GM21515 (cell line): Measurements from ENCODE around the gene VWF.
"Not testable (repeated sequence)": the region's sequence is repeated elsewhere in the genome, so short reads cannot be mapped to it uniquely, and the experiment has no call there.

Experiments used
- ATAC-seq: cut with Tn5 transposase; IDR thresholded peaks from one replicate; pipeline ENCODE4 v1.9.1; 2021; ENCODE audit not compliant: unreplicated experiment

Gene VWF

DNA sequence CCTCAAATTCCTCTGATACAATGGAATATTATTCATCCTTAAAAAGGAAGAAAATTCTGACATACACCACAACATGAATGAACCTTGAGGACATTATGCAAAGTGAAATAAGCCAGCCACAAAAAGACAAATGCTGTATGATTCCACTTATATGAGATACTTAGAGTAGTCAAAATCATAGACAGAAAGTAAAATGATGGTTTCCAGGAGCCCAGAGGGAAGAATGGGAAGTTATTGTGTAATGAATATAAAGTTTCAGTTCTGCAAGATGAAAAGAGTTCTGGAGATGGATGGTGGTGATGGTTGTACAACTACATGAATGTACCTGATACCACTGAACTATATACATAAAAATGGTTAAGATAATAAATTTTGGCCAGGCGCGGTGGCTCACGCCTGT lies 18.3 kb downstream of the VWF start:
- ATAC-seq, result no peak

DNA sequence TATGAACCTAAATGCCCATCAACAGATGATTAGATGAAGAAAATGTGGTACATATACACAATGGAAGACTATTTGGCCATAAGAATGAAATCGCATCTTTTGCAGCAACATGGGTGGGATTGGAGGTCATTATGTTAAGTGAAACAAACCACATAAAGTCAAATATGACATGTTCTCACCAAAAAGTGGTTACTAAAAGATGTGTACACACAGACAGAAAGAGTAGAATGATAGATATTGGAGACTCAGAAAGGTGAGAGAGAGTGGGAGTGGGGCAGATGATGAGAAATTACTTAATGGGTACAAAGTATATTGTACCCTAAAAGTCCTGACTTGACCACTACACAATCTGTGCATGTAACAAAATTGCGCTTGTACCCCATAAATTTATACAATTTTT lies 19.6 kb downstream of the VWF start:
- no peak for ATAC-seq

DNA sequence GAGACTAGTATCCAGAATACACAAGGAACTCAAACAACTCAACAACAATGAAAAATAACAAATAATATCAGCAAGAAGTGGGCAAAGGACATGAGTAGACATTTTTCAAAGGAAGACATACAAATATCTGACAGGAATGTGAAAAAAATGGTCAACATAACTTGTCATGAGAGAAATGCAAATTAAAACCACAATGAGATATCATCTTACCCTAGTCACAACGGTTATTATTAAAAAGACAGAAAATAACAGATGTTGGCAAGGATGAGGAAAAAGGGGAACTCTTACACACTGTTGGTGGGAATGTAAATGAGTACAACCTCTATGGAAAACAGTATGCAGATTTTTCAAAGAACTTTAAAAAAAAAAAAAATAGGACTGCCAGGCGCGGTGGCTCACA lies 20.4 kb downstream of the VWF start:
- no peak for ATAC-seq

DNA sequence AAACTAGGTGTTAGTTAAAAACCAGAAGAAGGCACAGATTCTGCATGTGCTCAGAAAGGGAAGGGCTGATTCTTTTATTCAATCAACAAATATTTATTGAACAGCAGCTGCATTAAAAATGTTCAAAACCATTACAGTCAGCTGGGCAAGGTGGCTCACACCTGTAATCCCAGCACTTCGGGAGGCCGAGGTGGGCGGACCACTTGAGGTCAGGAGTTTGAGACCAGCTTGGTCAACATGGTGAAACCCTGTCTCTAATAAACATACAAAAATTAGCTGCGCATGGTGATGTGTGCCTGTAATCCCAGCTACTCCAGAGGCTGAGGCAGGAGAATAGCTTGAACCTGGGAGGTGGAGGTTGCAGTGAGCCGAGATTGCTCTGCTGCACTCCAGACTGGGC lies 22.4 kb downstream of the VWF start:
- not testable (repeated sequence) for ATAC-seq

DNA sequence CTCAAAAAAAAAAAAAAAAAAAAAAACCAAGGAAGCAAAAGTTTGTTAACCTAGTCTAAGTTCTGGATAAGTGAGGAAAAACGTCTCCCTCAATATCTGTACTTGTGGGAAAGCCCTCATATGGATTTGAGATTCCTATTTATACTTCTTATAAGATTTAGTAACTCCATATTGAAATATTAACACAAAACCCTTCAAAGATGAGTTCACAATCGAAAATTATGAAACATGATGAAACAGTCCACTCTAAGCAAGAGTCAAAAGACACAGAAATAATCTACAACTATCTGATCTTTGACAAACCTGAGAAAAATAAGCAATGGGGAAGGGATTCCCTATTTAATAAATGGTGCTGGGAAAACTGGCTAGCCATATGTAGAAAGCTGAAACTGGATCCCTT lies 25.2 kb downstream of the VWF start:
- no peak for ATAC-seq

DNA sequence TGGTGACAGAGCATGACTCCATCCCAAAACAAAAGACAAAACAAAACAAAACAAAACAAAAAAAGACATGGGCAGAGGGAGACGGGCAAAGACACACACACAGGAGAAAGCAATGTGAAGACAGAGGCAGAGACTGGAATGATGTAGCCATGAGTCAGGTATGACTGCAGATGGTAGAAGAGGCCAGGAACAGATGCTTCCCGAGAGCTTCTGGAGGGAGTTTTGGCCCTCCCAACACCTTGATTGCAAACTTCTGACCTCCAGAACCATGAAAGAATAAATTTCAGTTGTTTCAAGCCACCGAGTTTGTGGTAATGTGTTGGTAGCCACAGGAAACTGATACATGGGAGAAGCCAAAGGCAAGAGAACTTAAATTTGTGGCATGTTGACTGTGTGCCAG lies 27.1 kb downstream of the VWF start:
- no peak for ATAC-seq

DNA sequence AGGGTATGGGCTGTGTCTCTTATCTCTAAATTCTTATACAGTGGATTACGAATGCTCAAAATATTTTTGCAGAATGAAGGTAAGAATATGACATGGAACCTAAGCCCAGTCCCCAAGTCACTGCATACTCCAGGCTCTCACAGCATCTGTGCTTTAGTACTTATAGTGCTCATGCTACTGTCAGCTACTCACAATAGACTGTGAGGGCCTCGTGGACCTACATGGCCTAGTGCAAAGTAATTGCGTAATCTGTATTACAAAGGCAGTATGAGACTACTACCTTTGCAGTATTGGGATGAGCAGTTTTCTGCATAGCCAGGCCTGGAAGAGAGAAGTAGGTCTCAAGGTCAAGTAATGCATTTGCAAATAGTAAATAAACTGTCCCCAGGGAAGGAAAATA lies 27.9 kb downstream of the VWF start:
- no peak for ATAC-seq

DNA sequence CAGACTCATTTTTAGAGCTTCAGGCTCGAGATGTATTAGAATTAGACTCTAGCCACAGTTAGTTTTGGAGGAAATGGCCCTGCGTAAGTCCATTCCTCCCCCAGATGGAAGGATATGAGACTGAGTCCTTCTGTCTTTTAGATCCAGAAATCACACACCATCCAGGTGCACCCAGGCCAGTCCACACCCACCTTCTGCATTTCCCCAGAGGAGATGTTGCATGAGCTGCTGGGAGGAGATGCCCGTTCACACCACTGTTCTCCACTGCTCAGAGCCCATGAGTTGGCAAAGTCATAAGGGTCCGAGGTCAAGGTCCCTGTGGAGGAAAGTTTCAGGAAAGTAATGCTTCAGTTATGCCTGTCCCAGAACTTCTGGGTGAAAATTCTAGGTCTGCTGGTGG lies 29.2 kb downstream of the VWF start:
- ATAC-seq, result no peak

DNA sequence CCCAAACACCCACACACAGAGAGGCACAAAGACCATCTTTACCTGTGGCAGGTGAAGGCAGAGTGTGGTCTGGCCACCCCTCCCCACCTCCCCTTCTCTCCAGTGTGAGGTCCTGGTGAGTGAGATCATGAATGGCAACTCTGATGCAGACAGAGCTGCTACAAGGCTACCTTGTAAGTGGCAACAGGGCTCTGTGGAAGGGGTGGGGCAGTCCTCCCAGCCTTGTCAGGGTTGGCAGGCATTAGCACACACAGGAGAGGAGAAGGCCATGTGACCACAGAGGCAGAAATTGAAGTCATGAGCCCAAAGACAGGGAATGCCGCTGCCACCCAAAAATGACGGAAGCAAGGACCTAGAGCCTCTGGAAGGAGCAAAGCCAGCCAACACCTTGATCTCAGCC lies 30.7 kb downstream of the VWF start:
- no peak for ATAC-seq

DNA sequence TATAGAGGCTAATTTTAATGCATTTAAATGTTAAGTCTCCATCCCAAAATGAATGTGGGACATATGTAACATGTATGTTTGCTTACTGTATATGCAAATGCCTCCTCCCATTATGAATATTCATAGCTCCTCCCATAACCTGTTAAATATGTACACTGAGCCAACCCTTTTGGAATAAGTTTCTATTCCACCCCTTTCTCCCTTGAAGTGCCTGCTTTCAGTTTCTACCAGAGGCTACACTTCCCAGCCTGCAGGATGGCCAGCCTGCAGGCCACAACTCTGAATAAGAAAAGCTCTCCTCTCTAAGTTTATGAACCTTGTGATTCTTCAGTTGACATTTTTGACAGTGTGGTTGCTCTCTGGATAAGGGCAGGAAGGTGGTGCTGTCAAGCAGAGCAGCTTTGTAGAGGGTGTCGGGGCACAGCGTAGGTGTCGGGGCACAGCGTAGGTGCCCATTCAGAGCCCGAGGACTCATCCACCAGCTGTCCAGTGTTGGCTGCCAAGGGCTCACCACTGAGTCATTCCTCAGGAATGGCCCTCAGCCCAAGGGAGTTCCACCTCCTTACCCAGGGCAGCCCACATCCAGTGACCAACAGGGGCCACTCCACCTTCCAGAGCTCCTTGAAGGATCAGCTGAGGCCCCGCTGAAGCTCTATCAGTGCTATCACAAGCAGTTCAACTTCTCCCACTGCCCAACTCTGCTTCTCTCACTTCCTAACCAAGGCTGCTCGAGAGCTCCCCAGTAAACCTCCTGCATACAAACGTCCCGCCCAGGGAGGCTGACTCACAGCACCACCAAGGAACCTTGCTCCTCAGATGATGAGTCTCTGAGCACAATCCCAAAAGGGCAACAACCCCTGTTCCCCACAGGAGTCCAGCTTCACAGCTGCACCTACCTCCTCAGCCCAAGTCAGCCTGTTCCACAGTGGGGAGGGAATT lies 31.4 kb downstream of the VWF start:
- no peak for ATAC-seq

DNA sequence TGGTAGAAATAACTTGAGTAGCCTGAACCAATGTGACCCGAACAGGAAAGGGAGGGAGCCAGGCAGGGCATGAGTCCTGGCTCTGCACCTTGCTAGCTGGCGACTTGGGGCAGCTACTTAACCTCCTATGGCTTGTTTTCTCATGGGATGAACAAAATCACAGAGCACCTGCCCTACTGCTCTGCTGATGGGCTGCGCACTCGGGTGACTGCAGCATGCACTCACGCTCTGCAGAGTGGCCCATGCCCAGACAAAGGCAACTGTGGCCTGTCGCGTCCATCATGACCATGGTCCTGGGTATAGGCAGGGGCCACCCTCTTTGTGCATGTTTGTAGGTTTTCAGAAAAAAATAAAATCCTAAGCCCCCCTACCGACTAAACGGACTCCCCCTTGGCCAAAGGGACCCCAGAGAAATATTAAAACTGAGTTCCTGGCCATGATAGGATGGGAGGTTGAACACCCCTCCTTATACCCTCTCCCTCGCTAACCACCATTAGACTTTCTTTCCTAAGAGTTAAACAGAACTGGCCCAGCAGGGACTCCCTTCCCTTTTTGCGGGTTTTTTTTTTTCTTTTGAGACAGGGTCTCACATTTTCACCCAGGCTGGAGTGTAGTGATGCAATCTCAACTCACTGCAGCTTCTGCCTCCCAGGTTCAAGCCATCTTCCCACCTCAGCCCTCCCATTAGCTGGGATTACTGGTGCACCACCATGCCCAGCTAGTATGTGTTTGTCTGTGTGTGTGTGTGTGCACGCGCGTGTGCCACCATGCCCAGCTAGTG lies 32.5 kb downstream of the VWF start:
- no peak for ATAC-seq

DNA sequence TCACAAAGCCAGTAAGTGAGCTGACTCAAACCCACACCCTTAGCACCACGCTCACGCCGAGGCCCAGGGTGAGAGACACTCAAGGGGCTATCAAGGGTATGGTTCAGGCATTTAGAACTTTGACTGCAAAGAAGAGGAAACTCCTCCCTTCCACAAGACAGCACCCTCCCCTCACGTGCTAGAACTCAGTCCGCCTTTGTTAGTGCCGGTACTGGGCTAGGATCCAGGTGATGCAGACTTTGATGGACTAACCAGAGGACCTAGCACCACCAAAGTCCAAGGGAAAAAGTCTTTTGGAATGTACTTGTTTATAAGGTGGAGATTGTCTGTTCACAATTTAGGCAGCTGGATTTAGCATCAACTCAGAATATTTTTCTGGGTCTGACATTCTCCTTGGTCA lies 33.7 kb downstream of the VWF start:
- ATAC-seq, result no peak

DNA sequence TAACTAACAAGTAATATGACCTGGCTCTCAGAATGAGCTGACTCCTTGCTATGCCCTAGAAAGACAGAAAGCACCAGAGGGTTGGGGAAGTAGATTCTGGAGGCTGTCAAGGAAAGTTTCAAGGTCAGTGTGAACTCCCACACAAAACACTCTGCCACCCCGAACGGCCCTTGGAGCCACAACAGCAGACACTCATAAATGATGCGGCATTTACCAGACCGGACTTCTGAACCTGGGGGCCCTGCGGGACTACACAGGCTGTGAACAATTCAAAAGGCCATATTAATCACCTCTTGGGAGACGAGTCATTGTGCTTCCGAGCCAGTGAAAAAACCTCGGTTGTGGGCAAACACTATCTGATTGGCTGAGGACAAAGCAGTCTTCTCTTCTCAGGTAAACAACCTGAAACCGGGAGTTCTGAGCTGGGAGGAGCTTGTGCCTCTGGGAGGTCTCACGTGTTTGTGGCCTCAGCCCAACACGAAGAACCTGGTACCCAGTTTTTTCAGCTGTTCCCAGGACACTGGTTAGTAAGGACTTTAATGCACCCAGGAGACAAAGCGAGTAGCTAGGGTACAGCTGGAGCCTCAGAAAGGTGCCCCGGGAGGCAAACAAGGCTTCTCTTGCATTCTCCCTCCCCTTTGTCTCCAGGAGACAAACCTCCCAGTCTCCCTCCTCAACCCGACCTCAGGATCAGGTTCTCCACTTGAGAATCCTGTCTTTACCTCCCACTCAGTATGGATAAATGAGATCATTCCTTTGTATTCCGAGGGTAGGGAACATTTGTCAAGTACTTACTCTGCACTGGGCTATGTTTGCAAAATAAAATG lies 35.3 kb downstream of the VWF start:
- no peak for ATAC-seq

DNA sequence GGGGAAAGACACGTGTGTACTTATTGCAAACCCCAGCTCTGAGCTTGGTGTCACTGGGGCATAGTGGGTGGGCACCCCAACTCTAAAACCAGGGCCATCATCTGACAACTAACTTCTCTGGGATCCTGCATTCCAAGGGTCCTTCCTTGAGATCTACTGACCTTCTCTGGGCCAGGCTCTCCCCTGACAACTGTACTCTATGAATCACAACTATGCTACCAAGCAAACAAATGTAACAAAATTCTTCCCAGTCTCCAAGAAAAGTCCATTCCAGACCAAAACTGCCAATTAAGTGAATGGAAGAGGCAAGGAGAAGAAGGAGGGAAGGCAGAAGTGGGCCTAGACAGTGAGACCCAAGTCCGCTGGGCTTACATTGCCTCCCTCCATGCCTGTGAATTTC lies 38.2 kb downstream of the VWF start:
- ATAC-seq, result no peak

DNA sequence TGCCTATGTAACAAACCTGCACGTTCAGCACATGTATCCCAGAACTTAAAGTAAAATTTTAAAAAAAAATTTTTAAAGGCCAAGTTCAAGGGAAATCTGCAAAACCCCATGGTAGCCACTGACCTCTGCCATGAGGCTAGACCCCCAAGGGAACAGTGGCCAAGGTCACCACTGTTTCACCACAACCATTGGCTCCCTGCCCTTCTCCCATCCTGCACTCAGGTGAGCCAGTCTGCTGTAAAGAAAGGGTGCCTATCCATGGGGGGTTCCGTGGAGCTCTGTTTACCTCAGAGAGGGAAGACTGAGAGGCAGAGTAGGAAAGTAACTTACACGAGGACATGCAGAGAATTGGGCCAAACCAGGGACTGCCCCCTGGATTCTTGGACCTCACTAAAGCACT lies 38.6 kb downstream of the VWF start:
- ATAC-seq, result no peak

DNA sequence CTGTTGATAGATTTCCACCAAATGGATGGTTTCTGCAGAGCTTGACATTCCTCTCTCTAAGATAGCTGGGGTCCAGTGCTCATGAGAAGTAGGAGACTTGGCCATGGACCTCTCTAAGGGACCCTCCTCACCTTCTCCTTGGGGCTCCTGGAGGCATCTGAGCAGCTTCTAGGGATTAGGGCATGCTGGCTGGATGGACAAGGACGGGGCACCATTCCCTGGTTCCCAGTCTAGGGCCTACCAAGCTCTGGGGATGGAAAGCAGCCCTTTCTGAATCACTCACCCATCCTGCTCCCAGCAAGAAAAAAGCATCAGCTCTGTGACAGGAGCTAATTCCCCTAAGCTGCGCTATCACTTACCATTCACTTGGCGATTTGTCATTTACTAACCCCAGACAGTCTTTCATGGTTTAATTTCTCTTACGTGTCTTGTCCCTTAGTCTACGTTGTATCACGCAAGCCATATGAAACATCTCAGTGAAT lies 39.5 kb downstream of the VWF start:
- no peak for ATAC-seq

DNA sequence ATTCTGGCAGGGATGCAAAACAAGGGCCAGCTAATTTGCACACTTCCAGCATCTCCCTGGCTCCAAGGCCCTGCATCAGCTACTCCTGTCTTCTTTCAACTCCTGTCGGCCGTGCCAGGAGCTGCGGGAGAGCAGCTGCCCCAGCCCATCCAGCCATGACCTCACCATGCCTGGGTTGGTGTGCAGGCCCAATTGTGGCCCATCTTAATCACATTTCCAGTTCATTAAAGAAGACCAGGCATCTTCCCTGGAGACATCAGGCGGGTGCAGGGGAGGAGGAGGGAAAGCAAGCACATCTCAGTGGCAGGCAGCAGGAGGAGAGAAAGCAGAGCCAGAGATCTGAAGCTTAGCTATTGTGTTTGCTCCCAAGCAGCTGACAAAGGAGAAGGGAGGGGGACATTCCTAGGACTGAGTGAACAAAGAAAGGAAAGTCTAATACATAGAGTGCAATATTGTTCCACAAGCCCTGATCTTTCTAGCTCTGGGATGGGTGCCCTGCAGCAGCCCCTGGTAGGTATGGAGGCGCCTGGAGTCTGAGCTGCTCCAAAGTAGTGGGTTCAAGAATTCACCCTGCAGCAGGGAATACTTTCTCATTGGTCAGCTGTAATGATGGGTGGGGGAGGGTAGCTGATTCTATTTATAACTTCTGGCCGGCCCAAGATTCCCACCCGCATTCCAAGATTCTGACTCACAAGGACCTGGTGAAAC lies 40.1 kb downstream of the VWF start:
- ATAC-seq, result no peak

DNA sequence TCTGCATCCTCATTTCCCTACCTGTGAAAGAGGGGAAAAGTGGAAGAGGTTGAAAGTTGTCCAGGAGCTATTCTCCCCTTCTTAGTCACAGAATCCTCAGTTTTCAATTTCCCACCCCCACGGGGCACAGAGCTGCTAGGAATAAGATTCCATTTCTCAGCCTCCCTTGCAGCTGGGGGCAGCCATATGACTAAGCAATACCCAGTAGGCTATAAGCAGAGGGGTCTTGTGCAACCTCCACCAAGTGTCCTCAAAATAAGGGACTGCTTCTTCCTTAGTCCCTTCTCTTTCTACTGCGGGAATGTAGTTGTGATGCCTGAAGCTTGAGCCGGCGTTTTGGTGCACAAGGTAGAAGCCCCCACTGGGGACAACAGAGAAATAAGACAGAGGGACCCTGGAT lies 40.9 kb downstream of the VWF start:
- ATAC-seq, result no peak

DNA sequence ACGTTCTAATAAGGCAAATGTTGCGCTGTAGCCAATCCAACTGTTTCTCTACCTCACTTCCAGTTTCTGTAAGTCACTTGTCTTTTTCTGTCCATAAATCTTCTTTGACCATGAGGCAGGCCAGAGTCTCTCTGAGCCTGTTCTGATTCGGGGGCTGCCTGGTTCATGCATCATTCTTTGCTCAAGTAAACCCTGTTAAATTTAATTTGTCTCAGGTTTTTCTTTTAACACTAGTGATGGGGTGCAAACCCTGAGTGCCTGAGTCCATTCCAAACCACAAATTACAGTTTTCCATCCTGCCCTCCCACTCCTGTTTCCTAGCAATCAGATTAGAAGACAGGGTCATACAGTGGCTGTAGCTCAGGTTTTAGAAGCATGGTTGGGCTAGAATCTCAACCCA lies 41.9 kb downstream of the VWF start:
- no peak for ATAC-seq

DNA sequence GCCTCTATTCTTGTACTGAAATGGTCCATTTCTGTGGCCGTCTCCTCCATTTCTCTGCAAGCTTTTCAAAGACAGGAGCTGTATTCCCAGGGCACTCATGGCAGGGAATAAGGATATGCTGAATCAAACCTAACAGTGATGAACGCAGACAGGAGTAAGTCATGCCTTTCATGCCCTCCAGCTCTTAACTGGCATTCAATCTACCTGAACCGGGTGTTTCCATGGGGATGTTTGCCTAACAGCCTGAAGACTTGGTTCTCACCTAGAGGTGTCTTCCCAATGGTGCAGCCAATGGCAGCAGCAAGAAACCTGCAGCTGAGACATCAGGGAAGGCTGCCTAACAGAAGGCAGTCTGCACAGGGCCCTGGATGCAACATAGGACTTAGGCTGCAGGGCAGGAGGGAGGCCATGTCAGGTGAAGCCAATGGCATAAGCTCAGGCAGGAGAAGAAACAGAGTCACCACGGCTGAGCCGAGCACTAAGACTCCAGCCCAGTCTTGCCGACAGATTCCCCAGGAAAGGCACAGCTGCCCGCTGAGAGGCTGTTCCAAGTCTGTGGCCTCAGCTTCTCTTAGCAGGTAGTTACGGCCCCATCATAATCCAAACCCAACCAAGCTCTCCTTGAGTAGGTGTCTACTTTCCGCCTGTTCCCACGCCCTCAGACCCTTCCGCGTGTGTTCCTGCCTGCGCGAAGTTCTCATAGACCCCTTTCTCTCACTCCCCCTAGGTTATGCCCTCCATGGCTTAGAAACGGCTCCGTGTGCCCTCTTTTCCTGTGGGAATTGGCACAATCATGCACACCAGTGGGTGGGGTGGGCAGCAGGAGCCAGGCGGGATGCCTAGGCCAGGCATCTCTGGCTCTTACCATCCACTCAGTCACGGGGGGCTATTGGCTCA lies 44.1 kb downstream of the VWF start:
- ATAC-seq, result no peak
